ENCODE data around the gene TUBD1.

DNA sequence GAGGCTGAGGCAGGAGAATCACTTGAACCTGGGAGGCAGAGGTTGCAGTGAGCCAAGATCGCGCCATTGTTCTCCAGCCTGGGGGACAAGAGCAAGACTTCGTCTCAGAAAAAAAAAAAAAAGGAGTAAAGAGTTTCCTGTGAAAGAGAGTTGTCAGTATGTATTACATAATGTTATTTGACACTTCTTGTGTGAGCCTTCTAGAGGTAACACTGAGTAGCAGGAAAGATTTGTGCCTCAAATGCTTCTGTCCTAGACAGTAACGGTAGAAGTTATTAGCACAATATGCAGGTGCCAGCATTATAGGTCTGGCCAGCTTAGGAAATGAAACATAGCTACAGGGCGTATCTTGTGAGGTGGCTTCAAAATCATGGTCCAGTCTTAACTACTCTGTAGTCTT, 6.4 kb upstream of the TUBD1 start:
- TF ChIP-seq, protein P1, sequence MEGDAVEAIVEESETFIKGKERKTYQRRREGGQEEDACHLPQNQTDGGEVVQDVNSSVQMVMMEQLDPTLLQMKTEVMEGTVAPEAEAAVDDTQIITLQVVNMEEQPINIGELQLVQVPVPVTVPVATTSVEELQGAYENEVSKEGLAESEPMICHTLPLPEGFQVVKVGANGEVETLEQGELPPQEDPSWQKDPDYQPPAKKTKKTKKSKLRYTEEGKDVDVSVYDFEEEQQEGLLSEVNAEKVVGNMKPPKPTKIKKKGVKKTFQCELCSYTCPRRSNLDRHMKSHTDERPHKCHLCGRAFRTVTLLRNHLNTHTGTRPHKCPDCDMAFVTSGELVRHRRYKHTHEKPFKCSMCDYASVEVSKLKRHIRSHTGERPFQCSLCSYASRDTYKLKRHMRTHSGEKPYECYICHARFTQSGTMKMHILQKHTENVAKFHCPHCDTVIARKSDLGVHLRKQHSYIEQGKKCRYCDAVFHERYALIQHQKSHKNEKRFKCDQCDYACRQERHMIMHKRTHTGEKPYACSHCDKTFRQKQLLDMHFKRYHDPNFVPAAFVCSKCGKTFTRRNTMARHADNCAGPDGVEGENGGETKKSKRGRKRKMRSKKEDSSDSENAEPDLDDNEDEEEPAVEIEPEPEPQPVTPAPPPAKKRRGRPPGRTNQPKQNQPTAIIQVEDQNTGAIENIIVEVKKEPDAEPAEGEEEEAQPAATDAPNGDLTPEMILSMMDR (IDR thresholded peaks at IDR 0.05; ENCODE audit: low read depth, low read length) = peak; percentile 24; the same call in 1 of the 2 replicates
- no peak for TF ChIP-seq EZH2phosphoT487 (IDR thresholded peaks at IDR 0.05; ENCODE audit: low read depth)
